ENCODE data around the gene SLC49A3. TPM values are rescaled to one million over a fixed set of nuclear protein-coding genes. Genes with fewer than 3 reads are reported as not detected.
"Not testable (repeated sequence)": the region's sequence is repeated elsewhere in the genome, so short reads cannot be mapped to it uniquely, and the experiment has no call there.

SLC49A3 gene
- total and polyA plus RNA-seq, 2 of the 8 experiments (the other 6 are each of a cell fraction or from before 2014, with no cell fraction given): 5.0 to 8.8 TPM

DNA sequence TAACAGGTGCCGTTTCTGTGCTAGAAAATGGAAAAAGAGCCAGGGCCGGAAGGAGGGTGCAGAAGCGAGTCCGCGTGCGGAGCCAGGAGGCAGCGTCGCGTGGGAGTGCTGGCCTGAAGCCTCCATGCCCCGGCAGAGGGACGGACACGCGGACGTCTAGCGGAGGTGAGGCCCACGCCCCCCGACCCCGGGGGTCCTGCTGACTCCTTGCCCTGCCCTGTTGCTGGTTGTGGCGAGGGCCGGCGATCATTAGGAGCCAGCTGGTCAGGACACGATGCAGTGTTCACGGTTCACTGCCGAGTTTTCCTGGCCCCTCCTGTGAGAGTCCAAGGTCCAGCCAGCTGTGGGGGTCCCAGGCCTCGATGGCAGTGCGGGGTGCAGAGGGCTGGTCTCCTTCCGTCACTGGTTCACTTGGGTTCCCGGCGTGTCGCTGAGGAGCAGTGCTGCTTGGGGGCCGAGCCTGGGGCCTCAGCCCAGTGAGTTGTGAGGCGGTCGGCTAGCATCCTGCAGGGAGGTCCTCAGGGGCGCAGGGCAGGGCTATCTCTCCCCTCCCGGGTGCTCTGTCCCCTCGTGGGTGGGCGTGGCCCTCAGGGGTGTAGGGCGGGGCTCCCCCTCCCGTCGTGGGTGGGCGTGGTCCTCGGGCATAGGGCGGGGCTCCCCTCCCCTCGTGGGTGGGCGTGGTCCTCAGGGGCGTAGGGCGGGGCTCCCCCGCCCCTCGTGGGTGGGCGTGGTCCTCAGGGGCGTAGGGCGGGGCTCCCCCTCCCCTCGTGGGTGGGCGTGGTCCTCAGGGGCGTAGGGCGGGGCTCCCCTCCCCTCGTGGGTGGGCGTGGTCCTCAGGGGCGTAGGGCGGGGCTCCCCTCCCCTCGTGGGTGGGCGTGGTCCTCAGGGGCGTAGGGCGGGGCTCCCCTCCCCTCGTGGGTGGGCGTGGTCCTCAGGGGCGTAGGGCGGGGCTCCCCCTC, 42.3 kb upstream of the SLC49A3 start:
- H3K4ac ChIP-seq (replicated peaks; ENCODE audit: insufficient read length, low read depth, low read length); H4K91ac ChIP-seq (replicated peaks; ENCODE audit: insufficient read length, low read length); H3K9ac ChIP-seq (replicated peaks in 1 of 4; ENCODE audit: extremely low read depth in 1 of 4, low read depth in 3 of 4, low read length in 3 of 4); H2AFZ ChIP-seq (ENCODE audit: low read length); H3K4me1 ChIP-seq (replicated peaks in 1 of 4; ENCODE audit: control insufficient read depth in 3 of 4, insufficient read depth in 4 of 4, low read length in 3 of 4); FAIRE-seq; DNase-seq (ENCODE audit: low read depth in 1 of 2, low spot score in 2 of 2); H3K27ac ChIP-seq (ENCODE audit: low read depth, low read length); H4K5ac ChIP-seq (ENCODE audit: insufficient read length, low read depth, low read length); CTCF ChIA-PET (ENCODE audit: partially characterized antibody); H3K27me3 ChIP-seq (replicated peaks in 1 of 4; ENCODE audit: control insufficient read depth in 3 of 4, extremely low read depth in 1 of 4, insufficient read depth in 3 of 4, low read length in 3 of 4); H2AK5ac ChIP-seq (ENCODE audit: low read depth, low read length); H3K79me1 ChIP-seq (ENCODE audit: low read depth, low read length); H3K23ac ChIP-seq (ENCODE audit: insufficient read length); H2BK15ac ChIP-seq (ENCODE audit: low read length); H3K18ac ChIP-seq (ENCODE audit: extremely low read depth, low read length); H3K4me3 ChIP-seq (ENCODE audit: extremely low read depth in 1 of 4, insufficient read depth in 2 of 4, low read depth in 3 of 4, low read length in 4 of 4); H3K23me2 ChIP-seq (ENCODE audit: low read depth, low read length); H3K9me3 ChIP-seq (ENCODE audit: insufficient read depth in 2 of 2, low read depth in 1 of 2, low read length in 1 of 2); H2BK5ac ChIP-seq (ENCODE audit: low read depth, low read length); H2BK12ac ChIP-seq (ENCODE audit: low read depth, low read length); H3K14ac ChIP-seq (ENCODE audit: insufficient read length); H2BK20ac ChIP-seq (ENCODE audit: low read length); H2BK120ac ChIP-seq (replicated peaks; ENCODE audit: low read depth, low read length); H3K4me2 ChIP-seq (ENCODE audit: insufficient read depth in 1 of 2, low read depth in 2 of 2, low read length in 2 of 2): not testable (repeated sequence)
- Histone ChIP-seq H3K36me3 (ENCODE audit: control insufficient read depth in 2 of 4, insufficient read depth in 4 of 4, low read length in 3 of 4) (peaks cover 21 to 40% (median 30%) of the 10 kb centered on the region in 4 experiments), H4K20me1 (replicated peaks in 1 of 2; ENCODE audit: control insufficient read depth in 1 of 2, insufficient read depth in 2 of 2, low read length in 2 of 2) (peaks cover 21 to 23% of the 10 kb centered on the region in 2 experiments), H3K79me2 (ENCODE audit: control insufficient read depth in 1 of 2, insufficient read depth in 2 of 2, low read length in 2 of 2) (peaks cover 3 to 23% of the 10 kb centered on the region in 2 experiments; a peak in 2 of 4 replicates), H3K56ac (replicated peaks; ENCODE audit: insufficient read length, low read depth, low read length) (peak overlapping the region; percentile 9), H4K8ac (ENCODE audit: extremely low read depth, insufficient read depth, low read length) (peak overlapping the region; percentile 59)
- POLR2A ChIA-PET (ENCODE audit: partially characterized antibody): interaction anchor here (1.0 kb wide), 1 partner anchor 141 kb away, joined by 3 read pairs; no protein-coding TSS in a partner anchor
- WGBS, 2 experiments (ENCODE audit: extremely low coverage in 1 of 2, insufficient coverage in 1 of 2, insufficient read length in 1 of 2, insufficient replicate concordance in 2 of 2, low coverage in 1 of 2, low lambda C conversion rate in 2 of 2, missing lambda C conversion rate in 1 of 2): 93% methylated on average over 25 of the region's 68 CpGs; no CpG with 5 or more reads in 1 of the 2 experiments

Measured in H1 (cell line).